GM19240 (cell line): Measurements from ENCODE around the gene SHFL.

Source experiments
- DNase-seq: peaks from one replicate; pipeline ENCODE4 v3.0.0; 2011; ENCODE audit warnings: low spot score; ENCODE audit not compliant: insufficient read length

The SHFL gene

GRCh38 chr19:10107817-10108367, 21.8 kb downstream of the SHFL start:
- no peak for DNase-seq

DNA sequence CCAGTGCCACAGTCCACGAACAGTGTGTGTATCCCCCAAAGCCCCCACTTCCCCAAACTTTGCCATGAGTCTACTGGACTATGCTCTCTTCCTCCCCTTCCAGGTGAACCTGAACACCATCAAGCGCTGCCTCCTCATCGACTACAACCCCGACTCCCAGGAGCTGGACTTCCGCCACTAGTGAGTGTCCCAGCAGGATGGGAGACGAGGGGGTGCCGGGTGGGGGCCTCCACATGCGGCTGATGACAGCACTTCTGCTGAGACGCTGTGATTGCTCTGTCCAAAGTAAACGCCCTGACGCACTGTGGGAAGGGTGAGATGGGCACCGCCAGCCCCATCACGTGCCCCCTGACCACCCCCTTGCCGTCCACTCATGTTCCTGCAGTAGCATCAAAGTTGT, 23.4 kb downstream of the SHFL start:
- DNase-seq: no peak

GRCh38 chr19:10110076-10110971, 24.2 kb downstream of the SHFL start:
- no peak for DNase-seq

DNA sequence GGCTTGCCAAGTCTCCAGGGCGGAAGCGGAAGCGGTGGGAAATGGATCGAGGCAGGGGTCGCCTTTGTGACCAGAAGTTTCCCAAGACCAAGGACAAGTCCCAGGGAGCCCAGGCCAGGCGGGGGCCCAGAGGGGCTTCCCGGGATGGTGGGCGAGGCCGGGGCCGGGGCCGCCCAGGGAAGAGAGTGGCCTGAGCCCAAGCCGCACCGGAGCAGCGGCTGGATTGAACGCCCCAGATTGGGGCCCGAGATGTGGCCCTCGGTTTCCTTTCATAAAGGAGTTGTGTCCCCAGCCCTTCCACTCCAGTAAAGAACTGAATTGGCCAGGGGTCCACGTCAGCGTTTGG, 24.8 kb downstream of the SHFL start:
- DNase-seq: no peak

GRCh38 chr19:10111405-10111811, 25.3 kb downstream of the SHFL start, which contains the start of gene P2RY11:
Gene P2RY11, plus strand, starts transcription at chr19:10111693. Its CDS starts 29 bp downstream, at chr19:10111722.
- DNase-seq: no peak

- no peak for DNase-seq
Observed at GRCh38 chr19:10112037-10112761, 26.1 kb downstream of the SHFL start.

GRCh38 chr19:10112895-10113591, 26.9 kb downstream of the SHFL start:
- DNase-seq: no peak

- DNase-seq: no peak
Observed at GRCh38 chr19:10113592-10113963, 27.5 kb downstream of the SHFL start.

DNA sequence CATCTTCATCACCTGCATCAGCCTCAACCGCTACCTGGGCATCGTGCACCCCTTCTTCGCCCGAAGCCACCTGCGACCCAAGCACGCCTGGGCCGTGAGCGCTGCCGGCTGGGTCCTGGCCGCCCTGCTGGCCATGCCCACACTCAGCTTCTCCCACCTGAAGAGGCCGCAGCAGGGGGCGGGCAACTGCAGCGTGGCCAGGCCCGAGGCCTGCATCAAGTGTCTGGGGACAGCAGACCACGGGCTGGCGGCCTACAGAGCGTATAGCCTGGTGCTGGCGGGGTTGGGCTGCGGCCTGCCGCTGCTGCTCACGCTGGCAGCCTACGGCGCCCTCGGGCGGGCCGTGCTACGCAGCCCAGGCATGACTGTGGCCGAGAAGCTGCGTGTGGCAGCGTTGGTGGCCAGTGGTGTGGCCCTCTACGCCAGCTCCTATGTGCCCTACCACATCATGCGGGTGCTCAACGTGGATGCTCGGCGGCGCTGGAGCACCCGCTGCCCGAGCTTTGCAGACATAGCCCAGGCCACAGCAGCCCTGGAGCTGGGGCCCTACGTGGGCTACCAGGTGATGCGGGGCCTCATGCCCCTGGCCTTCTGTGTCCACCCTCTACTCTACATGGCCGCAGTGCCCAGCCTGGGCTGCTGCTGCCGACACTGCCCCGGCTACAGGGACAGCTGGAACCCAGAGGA, 28.0 kb downstream of the SHFL start:
- DNase-seq: no peak

DNA sequence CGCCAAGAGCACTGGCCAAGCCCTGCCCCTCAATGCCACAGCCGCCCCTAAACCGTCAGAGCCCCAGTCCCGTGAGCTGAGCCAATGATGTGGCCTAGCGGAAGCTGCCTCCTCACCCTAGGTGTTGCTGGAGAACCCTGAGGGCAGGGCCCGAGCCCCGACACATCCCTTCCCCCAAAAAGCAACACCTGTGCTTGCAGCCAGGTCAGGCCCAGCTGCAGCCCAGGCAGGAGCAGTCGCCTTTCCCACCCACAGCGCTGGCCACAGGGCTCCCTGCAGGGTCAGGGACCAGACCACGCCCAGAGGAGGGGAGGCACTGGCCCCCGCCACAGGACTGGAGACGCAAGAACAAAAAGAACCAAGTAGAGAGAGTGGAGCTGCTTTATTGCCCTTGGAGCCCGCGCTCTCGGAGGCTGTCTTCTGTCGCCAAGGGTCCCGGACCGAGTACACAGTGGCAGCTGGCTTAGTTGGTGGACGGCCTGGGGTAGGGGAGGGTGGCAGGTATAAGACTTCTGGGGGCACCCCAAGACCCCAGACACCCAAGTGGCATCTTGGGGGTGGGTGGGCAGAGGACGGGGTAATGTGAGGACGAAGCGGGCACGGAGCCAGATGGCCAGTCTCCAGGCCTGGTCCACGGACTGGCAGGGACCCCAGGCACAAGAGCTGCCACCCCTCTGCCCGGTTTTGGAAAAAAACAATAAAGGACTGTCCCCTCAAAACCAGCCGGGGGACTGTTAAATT, 28.7 kb downstream of the SHFL start:
- no peak for DNase-seq

GRCh38 chr19:10115392-10116084, 29.4 kb downstream of the SHFL start:
- no peak for DNase-seq

- no peak for DNase-seq
Observed at GRCh38 chr19:10116085-10116865, 30.2 kb downstream of the SHFL start.

- no peak for DNase-seq
Observed at GRCh38 chr19:10116866-10117616, 30.9 kb downstream of the SHFL start.

GRCh38 chr19:10118960-10119359, 32.8 kb downstream of the SHFL start:
- no peak for DNase-seq

- no peak for DNase-seq
Observed at GRCh38 chr19:10120538-10121189, 34.5 kb downstream of the SHFL start.

- DNase-seq: no peak
Observed at GRCh38 chr19:10122045-10122444, 35.9 kb downstream of the SHFL start.

- no peak for DNase-seq
Observed at GRCh38 chr19:10124429-10124828, 38.3 kb downstream of the SHFL start.

DNA sequence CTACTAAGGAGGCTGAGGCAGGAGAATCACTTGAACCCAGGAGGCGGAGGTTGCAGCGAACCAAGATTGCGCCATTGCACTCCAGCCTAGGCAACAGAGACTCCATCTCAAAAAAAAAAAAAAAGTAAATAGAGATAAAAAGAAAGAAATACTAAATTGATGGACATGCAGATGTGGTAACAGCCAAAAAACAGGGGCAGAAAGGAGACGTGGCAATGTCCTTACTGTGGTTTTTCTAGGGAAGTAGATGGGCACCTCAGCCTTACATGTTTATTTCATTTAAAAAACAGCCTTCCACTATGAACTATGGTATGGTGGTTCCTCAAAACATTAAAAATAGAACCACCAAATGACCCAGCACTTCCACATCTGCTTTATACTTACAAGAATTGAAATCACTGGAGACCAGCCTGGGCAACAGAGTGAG, 40.1 kb downstream of the SHFL start:
- DNase-seq: no peak
